ENCODE results near the gene SUMO2. TPM values are rescaled to one million over a fixed set of nuclear protein-coding genes. Genes with fewer than 3 reads are reported as not detected.
A peak's percentile ranks its signal among the peaks of the same experiment; 100 is the strongest.
"Not testable (repeated sequence)": the region's sequence is repeated elsewhere in the genome, so short reads cannot be mapped to it uniquely, and the experiment has no call there.

Gene SUMO2
- total RNA-seq, 2 donors from 2014 or later = 57.9 to 60.1 TPM

DNA sequence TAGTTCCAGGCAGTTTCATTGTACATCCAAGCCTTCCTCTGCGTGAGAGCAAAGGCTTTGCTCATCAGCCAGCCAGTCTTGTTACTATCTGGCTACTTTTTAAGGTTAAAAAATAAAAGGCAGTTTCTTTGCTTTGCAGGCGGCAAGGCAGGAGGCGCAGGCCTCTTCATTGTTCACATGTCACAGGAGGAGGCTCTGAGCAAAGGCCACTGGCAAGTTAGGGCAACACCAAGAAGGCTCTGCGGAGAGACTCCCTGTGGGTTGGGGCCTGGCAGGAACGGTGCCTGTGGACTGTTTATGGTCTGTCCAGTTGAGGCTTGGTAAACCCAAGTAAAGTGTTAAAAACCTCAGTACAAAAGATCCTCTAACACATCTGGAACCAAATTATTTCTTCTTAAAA lies 47.3 kb downstream of the SUMO2 start:
- ATAC-seq (ENCODE audit: insufficient number of reproducible peaks, low FRiP score, low read depth) (no peak), DNase-seq (ENCODE audit: low spot score) (no peak)
- Histone ChIP-seq H3K27ac (no peak overlapping the region), H3K4me1 (ENCODE audit: control insufficient read depth in 1 of 2, low read depth in 2 of 2) (peaks cover 3 to 5% of the 10 kb centered on the region in 2 donors), H3K9me3 (no peaks in the 10 kb centered on the region), H3K27me3 (replicated peaks; ENCODE audit: insufficient read depth) (no peaks in the 10 kb centered on the region), H3K4me3 (no peak overlapping the region), H3K36me3 (no peaks in the 10 kb centered on the region)
- TF ChIP-seq, protein P1, sequence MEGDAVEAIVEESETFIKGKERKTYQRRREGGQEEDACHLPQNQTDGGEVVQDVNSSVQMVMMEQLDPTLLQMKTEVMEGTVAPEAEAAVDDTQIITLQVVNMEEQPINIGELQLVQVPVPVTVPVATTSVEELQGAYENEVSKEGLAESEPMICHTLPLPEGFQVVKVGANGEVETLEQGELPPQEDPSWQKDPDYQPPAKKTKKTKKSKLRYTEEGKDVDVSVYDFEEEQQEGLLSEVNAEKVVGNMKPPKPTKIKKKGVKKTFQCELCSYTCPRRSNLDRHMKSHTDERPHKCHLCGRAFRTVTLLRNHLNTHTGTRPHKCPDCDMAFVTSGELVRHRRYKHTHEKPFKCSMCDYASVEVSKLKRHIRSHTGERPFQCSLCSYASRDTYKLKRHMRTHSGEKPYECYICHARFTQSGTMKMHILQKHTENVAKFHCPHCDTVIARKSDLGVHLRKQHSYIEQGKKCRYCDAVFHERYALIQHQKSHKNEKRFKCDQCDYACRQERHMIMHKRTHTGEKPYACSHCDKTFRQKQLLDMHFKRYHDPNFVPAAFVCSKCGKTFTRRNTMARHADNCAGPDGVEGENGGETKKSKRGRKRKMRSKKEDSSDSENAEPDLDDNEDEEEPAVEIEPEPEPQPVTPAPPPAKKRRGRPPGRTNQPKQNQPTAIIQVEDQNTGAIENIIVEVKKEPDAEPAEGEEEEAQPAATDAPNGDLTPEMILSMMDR (IDR thresholded peaks at IDR 0.05) = no peak

DNA sequence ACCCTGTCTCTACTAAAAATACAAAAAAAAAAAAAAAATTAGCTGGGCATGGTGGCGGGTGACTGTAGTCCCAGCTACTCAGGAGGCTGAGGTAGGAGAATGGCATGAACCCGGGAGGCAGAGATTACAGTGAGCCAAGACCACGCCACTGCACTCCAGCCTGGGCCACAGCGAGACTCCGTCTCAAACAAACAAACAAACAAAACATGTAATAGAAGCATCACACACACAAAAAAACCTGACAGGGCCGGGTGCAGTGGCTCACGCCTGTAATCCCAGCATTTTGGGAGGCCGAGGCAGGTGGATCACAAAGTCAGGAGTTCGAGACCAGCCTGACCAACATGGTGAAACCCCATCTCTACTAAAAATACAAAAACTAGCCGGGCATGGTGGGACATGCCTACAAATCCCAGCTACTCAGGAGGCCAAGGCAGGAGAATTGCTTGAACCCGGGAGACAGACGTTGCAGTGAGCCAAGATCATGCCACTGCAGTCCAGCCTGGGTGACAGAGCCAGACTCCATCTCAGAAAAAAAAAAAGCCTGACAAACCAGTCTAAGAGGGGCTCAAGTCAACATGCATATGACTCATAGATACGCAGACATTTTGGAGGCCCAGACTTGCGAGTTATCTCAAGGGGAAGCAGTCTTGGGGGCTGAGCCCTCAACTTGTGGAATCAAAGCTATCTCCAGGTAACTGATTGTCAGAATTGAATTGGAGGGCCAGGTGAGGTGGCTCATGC lies 49.0 kb downstream of the SUMO2 start:
- H3K4me3 ChIP-seq; H3K27me3 ChIP-seq (replicated peaks; ENCODE audit: insufficient read depth); DNase-seq (ENCODE audit: low spot score); H3K9me3 ChIP-seq; H3K27ac ChIP-seq; ATAC-seq (ENCODE audit: insufficient number of reproducible peaks, low FRiP score, low read depth); H3K36me3 ChIP-seq: not testable (repeated sequence)
- peaks cover 3 to 11% of the 10 kb centered on the region in 2 donors for H3K4me1 ChIP-seq (ENCODE audit: control insufficient read depth in 1 of 2, low read depth in 2 of 2)

DNA sequence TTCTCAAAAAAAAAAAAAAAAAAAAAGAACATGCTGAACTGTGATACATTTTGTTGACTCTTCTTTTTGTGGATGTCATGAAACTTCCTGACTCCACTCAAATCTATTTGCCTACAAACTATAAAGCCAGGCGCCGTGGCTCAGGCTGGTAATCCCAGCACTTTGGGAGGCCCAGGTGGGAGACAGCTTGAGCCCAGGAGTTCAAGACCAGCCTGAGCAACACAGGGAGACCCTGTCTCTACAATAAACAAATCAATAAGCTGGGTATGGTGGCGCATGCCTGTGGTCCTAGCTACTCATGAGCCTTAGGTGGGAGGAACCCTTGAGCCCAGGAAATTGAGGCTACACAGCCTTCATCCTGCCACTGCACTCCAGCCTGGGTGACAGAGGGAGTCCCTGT lies 49.8 kb downstream of the SUMO2 start:
- no peak for ATAC-seq (ENCODE audit: insufficient number of reproducible peaks, low FRiP score, low read depth)
- no peaks in the 10 kb centered on the region for H3K9me3 ChIP-seq
- H3K27ac ChIP-seq = no peak overlapping the region
- peaks cover 3 to 11% of the 10 kb centered on the region in 2 donors for H3K4me1 ChIP-seq (ENCODE audit: control insufficient read depth in 1 of 2, low read depth in 2 of 2)
- no peaks in the 10 kb centered on the region for H3K27me3 ChIP-seq (replicated peaks; ENCODE audit: insufficient read depth)
- no peak overlapping the region for H3K4me3 ChIP-seq
- no peak for DNase-seq (ENCODE audit: low spot score)
- H3K36me3 ChIP-seq = peaks cover 2% of the 10 kb centered on the region
- TF ChIP-seq, protein P1 (IDR thresholded peaks at IDR 0.05) = no peak

DNA sequence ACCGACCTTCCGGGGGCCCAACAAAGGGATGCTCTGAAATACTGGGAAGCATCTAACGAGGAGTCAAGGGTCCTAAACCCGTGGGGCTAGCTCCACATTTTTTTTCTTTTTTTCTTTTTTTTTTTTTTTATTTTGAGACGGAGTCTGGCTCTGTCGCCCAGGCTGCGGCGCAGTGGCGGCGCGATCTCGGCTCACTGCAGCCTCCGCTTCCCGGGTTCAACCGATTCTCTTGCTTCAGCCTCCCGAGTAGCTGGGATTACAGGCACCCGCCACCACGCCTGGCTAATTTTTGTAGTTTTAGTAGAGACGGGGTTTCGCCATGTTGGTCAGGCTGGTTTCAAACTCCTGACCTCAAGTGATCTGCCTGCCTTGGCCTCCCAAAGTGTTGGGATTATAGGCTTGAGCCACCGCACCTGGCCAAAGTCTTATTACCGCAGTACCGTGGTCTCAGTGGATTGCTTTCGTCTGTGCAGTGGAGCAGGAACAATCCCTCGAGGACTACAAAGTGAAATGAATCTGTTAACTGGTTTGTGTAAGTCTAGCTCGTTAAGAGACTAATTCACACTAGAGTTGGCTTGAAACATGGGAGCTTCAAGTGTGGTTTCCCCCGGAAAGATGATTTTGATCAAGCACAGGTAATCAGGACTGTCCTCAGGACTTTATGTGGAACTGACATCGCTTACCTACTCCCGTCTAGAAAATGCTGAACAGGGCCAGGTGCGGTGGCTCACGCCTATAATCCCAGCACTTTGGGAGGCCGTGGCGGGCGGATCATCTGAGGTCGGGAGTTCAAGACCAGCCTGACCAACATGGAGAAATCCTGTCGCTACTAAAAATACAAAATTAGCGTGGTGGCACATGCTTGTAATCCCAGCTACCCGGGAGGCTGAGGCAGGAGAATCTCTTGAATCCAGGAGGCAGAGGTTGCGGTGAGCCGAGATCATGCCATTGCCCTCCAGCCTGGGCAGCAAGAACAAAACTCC lies 50.5 kb downstream of the SUMO2 start:
- Histone ChIP-seq H3K4me3 (peak overlapping the region; percentile 98), H3K4me1 (ENCODE audit: control insufficient read depth in 1 of 2, low read depth in 2 of 2) (peaks cover 3 to 11% of the 10 kb centered on the region in 2 donors), H3K27ac (peak overlapping the region; percentile 89)
- DNase-seq (ENCODE audit: low spot score); ATAC-seq (ENCODE audit: insufficient number of reproducible peaks, low FRiP score, low read depth); H3K9me3 ChIP-seq; H3K27me3 ChIP-seq (replicated peaks; ENCODE audit: insufficient read depth); H3K36me3 ChIP-seq: not testable (repeated sequence)

DNA sequence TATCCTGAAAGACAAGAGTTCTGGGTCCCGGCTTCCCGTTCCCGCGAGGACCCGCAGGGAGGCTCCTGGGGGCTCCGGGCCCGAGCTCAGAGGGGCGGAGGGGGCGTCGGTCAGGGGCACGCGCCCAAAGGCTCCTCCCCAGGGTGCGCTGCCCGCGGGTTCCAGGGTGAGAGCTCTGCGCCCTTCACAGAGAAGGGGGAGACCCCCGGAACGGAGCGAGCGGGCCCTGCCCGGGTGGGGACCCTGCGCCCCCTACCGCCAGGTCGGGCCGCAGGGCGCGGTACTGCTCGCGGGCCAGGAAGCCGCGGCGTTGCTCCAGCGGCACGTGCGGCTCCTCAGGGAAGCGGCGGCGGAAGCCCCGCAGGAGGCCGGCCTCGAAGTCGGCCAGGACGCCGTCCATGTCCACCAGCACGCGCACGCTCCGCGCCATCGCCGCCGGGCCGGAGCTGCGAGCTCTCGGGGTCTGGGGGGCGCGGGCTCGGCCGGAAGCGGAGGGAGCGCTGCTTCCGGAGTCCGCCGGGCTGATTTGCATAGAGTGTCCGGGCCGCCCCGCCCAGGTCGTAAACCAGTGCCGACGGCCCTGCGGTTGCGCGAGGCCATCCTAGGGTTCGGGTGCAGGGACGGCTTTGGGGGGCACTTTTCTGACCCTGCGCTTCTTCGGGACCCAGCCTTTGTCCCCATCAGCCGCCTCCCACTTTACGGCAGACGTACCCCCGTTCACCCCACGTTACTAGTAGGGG lies 51.3 kb downstream of the SUMO2 start, which contains the start of gene NT5C:
NT5C (minus strand) TSS at position 465 of the 740 bp plus-strand sequence; CDS start at position 430, 35 bp downstream.
- no peaks in the 10 kb centered on the region for H3K27me3 ChIP-seq (replicated peaks; ENCODE audit: insufficient read depth)
- peak within 1 kb of the TSS; percentile 98 for H3K4me3 ChIP-seq
- DNase-seq (ENCODE audit: low spot score) = peak; percentile 33
- H3K4me1 ChIP-seq (ENCODE audit: control insufficient read depth in 1 of 2, low read depth in 2 of 2) = peaks cover 3 to 11% of the 10 kb centered on the region in 2 donors
- H3K9me3 ChIP-seq = no peaks in the 10 kb centered on the region
- TF ChIP-seq, protein P1 (IDR thresholded peaks at IDR 0.05) = peak; percentile 67
- H3K27ac ChIP-seq = peak within 1 kb of the TSS; percentile 89
- peak; percentile 41 for ATAC-seq (ENCODE audit: insufficient number of reproducible peaks, low FRiP score, low read depth)
- H3K36me3 ChIP-seq = peaks cover 2% of the 10 kb centered on the region

Measured in thoracic aorta (tissue), 2 donors.